Type B pancreatic cell (in vitro differentiated cells): Measurements from ENCODE around the gene CYP27B1. TPM values are rescaled to one million over a fixed set of nuclear protein-coding genes. Genes with fewer than 3 reads are reported as not detected.

ENCODE experiments used
- DNase-seq: peaks from one replicate; pipeline ENCODE4 v3.0.0; 2021; ENCODE audit warnings: mixed read lengths; ENCODE audit not compliant: unreplicated experiment; ENCODE audit errors: extremely low spot score
- H3K27ac Mint-ChIP-seq: 2 replicates; pipeline ENCODE4 v1.8.0; 2021; ENCODE audit warnings: mild to moderate bottlenecking, mixed read lengths
- H3K27me3 Mint-ChIP-seq: 2 replicates; pipeline ENCODE4 v1.8.0; 2021; ENCODE audit warnings: mixed read lengths
- H3K36me3 Mint-ChIP-seq: 2 replicates; pipeline ENCODE4 v1.8.0; 2021; ENCODE audit warnings: mixed read lengths
- H3K4me1 Mint-ChIP-seq: one replicate; pipeline ENCODE4 v1.8.0; 2021; ENCODE audit warnings: mixed read lengths; ENCODE audit not compliant: unreplicated experiment
- H3K4me3 Mint-ChIP-seq: 2 replicates; pipeline ENCODE4 v1.8.0; 2021; ENCODE audit warnings: mild to moderate bottlenecking, mixed read lengths
- H3K9me3 Mint-ChIP-seq: 2 replicates; pipeline ENCODE4 v1.8.0; 2021; ENCODE audit warnings: mixed read lengths
- total RNA-seq: library from RNA; stranded (reverse); gene quantifications from 2 replicates; pipeline ENCODE4 v1.2.1, GENCODE V29; 2021; ENCODE audit warnings: low replicate concordance
- TF ChIP-seq, protein P1 (sequence below): fragments of 200-600 bp; sonication (generic); conservative IDR thresholded peaks from 2 replicates; pipeline ENCODE4 v1.5.0; 2021; ENCODE audit warnings: antibody characterized with exemption, mild to moderate bottlenecking

Gene CYP27B1
- total RNA-seq, 1 donor from 2014 or later, result 2.2 TPM

DNA sequence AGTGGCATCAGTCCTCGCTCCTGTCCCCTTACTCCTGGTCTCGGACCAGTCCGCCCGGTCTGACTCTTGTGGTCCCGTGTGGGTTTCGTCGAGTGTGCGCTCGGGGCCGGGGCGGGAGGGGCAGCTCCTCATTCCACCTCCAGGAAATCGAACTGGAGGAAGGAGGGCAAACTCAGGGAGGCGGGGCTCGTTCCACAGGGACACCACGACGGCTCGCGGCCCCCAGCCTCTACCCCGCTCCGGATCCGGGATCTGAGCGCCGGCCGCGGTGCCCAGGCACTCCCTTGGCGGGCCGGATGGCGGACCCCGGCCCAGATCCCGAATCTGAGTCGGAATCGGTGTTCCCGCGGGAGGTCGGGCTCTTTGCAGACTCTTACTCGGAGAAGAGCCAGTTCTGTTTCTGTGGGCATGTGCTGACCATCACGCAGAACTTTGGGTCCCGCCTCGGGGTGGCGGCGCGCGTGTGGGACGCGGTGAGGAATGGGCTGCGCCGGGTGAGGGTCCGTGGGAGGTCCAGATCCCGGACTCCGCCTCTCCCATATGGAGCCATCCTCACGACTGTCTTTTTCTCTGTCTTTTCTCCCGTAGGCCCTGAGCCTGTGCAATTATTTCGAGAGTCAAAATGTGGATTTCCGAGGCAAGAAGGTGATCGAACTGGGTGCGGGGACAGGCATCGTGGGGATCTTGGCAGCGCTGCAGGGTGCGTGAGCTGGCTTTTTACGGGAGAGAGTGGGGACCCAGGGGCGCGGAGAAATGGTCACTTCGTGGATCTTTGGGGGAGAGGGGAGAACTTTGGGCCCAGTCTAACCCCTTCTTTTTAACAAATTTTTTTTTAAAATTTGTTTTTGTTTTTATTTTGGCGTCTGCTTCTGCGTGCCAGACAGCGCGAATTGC is 5.8 kb upstream of the CYP27B1 start, which contains the start of gene EEF1AKMT3:
TSS of gene EEF1AKMT3 (plus strand) at position 186 of the 894 bp plus-strand sequence. CDS start at position 297, 111 bp downstream.
- Mint-ChIP-seq H3K36me3 (peaks cover 19% of the 10 kb centered on the region), H3K4me3 (peak within 1 kb of the TSS; percentile 99), H3K27me3 (peaks cover 9% of the 10 kb centered on the region), H3K9me3 (no peaks in the 10 kb centered on the region), H3K27ac (peak within 1 kb of the TSS; percentile 99), H3K4me1 (peaks cover 21% of the 10 kb centered on the region)
- DNase-seq, result peak; percentile 78
- TF ChIP-seq, protein P1, sequence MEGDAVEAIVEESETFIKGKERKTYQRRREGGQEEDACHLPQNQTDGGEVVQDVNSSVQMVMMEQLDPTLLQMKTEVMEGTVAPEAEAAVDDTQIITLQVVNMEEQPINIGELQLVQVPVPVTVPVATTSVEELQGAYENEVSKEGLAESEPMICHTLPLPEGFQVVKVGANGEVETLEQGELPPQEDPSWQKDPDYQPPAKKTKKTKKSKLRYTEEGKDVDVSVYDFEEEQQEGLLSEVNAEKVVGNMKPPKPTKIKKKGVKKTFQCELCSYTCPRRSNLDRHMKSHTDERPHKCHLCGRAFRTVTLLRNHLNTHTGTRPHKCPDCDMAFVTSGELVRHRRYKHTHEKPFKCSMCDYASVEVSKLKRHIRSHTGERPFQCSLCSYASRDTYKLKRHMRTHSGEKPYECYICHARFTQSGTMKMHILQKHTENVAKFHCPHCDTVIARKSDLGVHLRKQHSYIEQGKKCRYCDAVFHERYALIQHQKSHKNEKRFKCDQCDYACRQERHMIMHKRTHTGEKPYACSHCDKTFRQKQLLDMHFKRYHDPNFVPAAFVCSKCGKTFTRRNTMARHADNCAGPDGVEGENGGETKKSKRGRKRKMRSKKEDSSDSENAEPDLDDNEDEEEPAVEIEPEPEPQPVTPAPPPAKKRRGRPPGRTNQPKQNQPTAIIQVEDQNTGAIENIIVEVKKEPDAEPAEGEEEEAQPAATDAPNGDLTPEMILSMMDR, result no peak

DNA sequence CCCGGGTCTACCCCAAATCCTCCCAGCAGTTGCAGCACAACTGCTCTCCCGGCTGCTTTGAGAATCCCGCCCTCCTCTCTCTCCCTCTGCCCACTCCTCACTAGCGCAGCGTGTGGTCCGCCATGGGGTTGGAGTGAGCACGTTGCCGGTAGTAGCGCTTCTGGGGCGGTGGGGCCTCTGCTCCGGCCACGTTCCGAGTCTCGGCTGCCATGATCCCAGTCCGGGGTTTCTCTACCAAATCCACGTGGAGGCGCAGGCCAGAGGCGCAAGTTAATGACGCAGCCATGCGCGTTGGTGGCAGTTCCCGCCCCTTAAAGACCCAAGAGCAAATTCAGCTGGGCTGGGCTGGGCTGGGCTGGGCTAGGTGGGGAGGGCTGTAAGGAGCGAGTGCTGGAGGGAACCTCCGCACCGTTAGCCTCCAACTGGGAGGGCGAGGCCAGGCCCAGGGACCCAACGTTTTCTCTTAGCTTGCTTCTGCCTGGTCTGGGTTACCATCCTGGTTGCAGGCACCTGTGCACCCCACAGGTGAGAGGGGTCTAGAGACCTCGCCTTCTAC is 5.1 kb upstream of the CYP27B1 start, which contains the start of gene METTL1:
TSS of gene METTL1 (minus strand) at position 233 of the 556 bp plus-strand sequence. CDS start at position 211, 22 bp downstream.
- Mint-ChIP-seq H3K36me3 (peaks cover 19% of the 10 kb centered on the region), H3K4me1 (peaks cover 21% of the 10 kb centered on the region), H3K4me3 (peak within 1 kb of the TSS; percentile 99), H3K27ac (peak within 1 kb of the TSS; percentile 99), H3K27me3 (peaks cover 16% of the 10 kb centered on the region), H3K9me3 (no peaks in the 10 kb centered on the region)
- peak; percentile 93 for DNase-seq
- TF ChIP-seq, protein P1, result no peak

DNA sequence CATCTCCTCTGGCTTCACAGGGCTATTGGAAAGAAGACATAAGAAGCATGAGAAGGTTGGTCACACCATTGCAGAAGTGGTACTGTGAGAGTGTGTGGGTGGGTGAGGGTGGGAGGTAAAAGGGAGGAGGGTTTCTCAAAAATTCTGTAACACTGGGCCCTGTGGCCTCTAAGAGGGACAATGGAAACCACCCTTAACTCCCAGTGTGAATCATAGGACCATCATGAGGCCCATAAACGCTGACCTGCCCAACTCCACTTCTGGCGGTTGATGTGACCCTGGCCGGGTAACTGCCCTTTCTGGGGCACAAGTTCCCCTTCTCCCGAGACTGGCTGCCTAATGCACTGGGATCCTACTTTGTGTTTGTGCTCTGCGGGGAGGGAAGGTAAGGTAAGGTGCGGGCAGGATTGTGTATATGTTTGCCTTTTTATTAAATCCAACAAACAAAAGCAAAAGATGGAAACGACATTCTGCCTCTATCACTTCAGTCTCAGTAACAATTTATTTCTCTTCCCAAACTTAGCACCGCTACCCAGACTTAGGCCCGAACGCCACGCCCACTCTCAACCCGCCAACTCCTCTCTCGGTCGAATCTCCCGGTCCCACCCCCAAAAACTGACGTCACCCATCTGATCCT is 4.5 kb upstream of the CYP27B1 start:
- peaks cover 24% of the 10 kb centered on the region for H3K4me1 Mint-ChIP-seq
- H3K4me3 Mint-ChIP-seq, result peak overlapping the region; percentile 99
- H3K9me3 Mint-ChIP-seq, result no peaks in the 10 kb centered on the region
- H3K27me3 Mint-ChIP-seq, result peaks cover 22% of the 10 kb centered on the region
- H3K27ac Mint-ChIP-seq, result peak overlapping the region; percentile 99
- TF ChIP-seq, protein P1, result no peak
- H3K36me3 Mint-ChIP-seq, result peaks cover 19% of the 10 kb centered on the region
- no peak for DNase-seq

DNA sequence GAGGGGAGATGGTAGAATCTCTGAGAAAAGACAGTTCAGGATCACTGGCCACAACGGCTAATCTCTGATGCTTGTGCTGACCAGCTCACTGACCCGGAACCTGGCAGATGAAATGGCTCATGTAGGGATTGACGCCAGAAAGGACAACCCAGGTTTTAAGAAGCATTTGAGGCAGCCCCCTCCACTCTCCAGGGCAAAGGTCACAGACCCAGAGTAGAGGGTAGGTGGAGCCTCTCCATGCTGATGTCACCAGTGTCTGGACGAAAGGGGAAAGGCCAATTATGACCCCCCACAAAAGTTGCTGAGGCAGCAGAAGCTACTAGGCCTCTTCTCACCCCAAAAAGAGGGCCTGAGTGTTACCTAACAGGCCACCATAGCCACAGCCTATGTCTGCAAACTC is 3.9 kb upstream of the CYP27B1 start:
- Mint-ChIP-seq H3K36me3 (peaks cover 19% of the 10 kb centered on the region), H3K27ac (no peak overlapping the region), H3K4me1 (peaks cover 26% of the 10 kb centered on the region), H3K4me3 (peak overlapping the region; percentile 99), H3K27me3 (peaks cover 28% of the 10 kb centered on the region), H3K9me3 (no peaks in the 10 kb centered on the region)
- TF ChIP-seq, protein P1, result no peak
- DNase-seq, result no peak

DNA sequence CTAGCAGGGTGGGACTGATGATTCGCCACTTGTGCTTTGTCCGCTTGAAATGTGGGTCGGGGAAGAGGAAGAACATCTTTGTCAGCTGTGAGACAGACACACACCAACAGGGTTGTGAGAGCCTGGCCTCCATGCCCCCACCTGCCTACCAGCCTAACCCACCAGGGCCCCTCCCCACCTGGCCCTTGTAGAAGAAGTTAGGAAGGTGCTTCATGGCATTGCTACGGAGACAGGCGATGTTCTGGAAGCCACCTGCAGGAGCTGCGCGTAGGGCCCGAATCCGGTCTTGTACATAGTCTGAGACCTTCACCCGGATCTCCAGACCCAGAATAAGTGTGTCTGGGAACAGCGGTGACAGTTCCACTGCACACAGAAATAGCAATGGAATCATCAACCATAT is 2.7 kb upstream of the CYP27B1 start:
- peaks cover 19% of the 10 kb centered on the region for H3K36me3 Mint-ChIP-seq
- TF ChIP-seq, protein P1, result no peak
- peak overlapping the region; percentile 19 for H3K27ac Mint-ChIP-seq
- no peaks in the 10 kb centered on the region for H3K9me3 Mint-ChIP-seq
- peaks cover 39% of the 10 kb centered on the region for H3K27me3 Mint-ChIP-seq
- peaks cover 26% of the 10 kb centered on the region for H3K4me1 Mint-ChIP-seq
- DNase-seq, result no peak
- peak overlapping the region; percentile 71 for H3K4me3 Mint-ChIP-seq
